Measurements from ENCODE around the gene ARHGEF11.
A peak's percentile ranks its signal among the peaks of the same experiment; 100 is the strongest.

Gene ARHGEF11, protein sequence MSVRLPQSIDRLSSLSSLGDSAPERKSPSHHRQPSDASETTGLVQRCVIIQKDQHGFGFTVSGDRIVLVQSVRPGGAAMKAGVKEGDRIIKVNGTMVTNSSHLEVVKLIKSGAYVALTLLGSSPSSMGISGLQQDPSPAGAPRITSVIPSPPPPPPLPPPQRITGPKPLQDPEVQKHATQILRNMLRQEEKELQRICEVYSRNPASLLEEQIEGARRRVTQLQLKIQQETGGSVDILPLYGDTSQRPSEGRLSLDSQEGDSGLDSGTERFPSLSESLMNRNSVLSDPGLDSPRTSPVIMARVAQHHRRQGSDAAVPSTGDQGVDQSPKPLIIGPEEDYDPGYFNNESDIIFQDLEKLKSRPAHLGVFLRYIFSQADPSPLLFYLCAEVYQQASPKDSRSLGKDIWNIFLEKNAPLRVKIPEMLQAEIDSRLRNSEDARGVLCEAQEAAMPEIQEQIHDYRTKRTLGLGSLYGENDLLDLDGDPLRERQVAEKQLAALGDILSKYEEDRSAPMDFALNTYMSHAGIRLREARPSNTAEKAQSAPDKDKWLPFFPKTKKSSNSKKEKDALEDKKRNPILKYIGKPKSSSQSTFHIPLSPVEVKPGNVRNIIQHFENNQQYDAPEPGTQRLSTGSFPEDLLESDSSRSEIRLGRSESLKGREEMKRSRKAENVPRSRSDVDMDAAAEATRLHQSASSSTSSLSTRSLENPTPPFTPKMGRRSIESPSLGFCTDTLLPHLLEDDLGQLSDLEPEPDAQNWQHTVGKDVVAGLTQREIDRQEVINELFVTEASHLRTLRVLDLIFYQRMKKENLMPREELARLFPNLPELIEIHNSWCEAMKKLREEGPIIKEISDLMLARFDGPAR (N-terminal part only)

DNA sequence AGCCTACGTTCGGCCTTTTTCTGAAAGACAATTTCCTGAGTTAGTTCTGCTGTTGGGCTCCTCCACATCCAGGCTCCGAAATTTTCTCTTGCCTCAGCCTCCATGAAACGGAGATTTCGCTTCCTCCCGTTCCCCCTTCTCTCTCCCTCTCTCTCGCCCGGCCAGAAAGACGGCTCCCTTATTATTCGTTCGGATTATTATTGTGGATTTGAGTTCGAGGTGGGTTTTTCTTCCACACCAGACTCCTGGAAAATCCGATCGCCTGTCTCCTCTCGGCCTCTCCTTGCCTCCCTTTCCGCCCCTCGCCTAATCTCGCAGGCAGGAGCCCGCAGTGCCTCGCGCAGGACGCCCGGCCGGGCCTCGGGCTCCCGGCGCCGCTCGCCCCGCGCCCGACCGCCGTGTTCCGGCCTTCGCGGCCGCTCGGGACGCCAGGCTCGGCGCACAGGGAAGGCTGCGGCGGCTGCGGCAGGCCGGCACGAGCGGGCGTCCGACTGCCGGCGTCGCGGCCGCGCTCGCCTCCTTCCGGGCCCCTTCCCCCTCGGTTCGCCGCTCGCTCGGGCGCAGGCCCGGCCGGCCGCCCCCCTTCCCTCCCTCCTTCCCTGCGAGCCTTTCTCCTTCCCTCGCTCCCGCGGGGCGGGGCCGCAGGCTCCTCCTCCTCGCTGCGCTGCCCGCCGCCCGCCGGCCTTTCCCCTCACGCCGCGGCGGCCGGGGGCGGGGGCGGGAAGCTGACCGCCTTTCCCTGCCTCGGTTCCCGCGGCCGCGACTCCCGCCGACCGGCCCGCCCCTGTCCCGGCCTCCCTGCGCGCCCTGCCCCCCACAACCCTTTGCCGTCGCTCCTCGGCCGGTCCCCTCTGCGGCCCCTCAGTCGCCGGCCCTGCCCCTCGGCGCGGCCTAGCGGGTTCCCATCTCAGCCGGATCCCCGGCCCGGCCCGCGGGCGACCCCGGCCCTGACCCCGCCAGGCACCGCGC, at the start of gene ARHGEF11:
TSS of gene ARHGEF11 (minus strand) at position 493 of the 969 bp plus-strand sequence. CDS start 1,412 bp downstream, outside the sequence.
- Histone ChIP-seq H3K4me3 (ENCODE audit: low read depth, low read length) (peak within 1 kb of the TSS; percentile 87), H3K27ac (peak within 1 kb of the TSS; percentile 86), H3K9me3 (ENCODE audit: severe bottlenecking) (no peaks in the 10 kb centered on the region), H3K27me3 (ENCODE audit: insufficient read depth, low read depth, severe bottlenecking) (no peaks in the 10 kb centered on the region), H3K36me3 (peaks cover 13% of the 10 kb centered on the region)
- TF ChIP-seq, protein P1, sequence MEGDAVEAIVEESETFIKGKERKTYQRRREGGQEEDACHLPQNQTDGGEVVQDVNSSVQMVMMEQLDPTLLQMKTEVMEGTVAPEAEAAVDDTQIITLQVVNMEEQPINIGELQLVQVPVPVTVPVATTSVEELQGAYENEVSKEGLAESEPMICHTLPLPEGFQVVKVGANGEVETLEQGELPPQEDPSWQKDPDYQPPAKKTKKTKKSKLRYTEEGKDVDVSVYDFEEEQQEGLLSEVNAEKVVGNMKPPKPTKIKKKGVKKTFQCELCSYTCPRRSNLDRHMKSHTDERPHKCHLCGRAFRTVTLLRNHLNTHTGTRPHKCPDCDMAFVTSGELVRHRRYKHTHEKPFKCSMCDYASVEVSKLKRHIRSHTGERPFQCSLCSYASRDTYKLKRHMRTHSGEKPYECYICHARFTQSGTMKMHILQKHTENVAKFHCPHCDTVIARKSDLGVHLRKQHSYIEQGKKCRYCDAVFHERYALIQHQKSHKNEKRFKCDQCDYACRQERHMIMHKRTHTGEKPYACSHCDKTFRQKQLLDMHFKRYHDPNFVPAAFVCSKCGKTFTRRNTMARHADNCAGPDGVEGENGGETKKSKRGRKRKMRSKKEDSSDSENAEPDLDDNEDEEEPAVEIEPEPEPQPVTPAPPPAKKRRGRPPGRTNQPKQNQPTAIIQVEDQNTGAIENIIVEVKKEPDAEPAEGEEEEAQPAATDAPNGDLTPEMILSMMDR (IDR thresholded peaks at IDR 0.05; ENCODE audit: low read depth, low read length), result no peak
- peak; percentile 98 for DNase-seq

DNA sequence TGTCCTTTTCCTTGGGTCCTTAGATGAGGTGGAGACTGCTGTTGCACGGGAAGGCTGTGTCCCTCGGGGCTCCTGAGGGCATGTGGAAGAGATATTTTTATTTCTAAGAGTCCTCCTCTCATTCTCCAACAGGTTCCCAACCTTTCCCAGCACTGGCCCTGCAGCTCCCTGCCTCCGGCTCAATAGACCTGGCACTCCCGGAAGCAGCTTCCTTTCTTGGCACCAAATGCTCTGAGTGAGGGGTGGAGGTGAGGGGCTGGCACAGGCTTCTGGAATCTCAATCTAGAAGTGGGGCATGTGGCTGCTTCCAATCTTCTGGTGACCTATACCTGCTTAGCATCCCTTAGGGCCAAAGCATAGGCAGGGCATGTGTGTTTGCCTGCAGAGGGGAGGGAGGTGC, 49.5 kb upstream of the ARHGEF11 start:
- Histone ChIP-seq H3K4me3 (ENCODE audit: low read depth, low read length) (no peak overlapping the region), H3K27me3 (ENCODE audit: insufficient read depth, low read depth, severe bottlenecking) (peaks cover 28% of the 10 kb centered on the region), H3K9me3 (ENCODE audit: severe bottlenecking) (no peaks in the 10 kb centered on the region), H3K27ac (no peak overlapping the region), H3K36me3 (no peaks in the 10 kb centered on the region)
- TF ChIP-seq, protein P1 (IDR thresholded peaks at IDR 0.05; ENCODE audit: low read depth, low read length), result no peak
- no peak for DNase-seq

- Histone ChIP-seq H3K27ac (no peak overlapping the region), H3K9me3 (ENCODE audit: severe bottlenecking) (no peaks in the 10 kb centered on the region), H3K27me3 (ENCODE audit: insufficient read depth, low read depth, severe bottlenecking) (peaks cover 16% of the 10 kb centered on the region), H3K4me3 (ENCODE audit: low read depth, low read length) (no peak overlapping the region), H3K36me3 (no peaks in the 10 kb centered on the region)
- TF ChIP-seq, protein P1 (IDR thresholded peaks at IDR 0.05; ENCODE audit: low read depth, low read length), result no peak
- no peak for DNase-seq
Observed at GRCh38 chr1:157092831-157093230, 47.3 kb upstream of the ARHGEF11 start.

DNA sequence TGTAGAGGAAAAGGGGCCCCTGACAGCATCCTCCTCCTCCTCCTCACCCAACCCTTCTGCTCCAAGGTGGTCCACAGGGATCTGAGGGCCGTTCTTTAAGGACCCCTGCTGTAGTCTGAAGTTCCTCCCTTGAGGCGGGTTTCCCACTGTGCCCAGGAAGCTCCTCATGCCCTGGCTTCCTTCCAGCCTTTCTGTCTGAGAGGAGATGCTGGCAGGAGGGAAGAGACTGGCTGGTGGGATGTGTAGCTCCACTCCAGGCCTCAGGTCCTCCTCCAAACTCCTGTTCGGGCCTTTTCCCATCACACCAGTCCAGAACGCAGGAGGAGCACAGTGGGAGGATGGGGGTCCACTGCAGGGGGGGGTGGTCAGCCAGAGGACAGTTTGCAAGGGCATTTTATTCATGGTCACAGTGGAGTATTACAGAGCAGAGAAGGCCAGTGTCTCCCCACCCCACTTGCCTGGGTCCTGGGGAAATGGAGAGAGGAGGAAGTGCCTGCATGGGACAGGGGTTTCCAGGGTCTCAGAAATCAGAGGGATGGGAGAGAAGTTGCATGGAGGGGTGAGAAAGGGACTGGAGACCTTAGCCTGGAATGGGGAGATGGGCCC, 46.2 kb upstream of the ARHGEF11 start:
- Histone ChIP-seq H3K27ac (no peak overlapping the region), H3K36me3 (no peaks in the 10 kb centered on the region), H3K27me3 (ENCODE audit: insufficient read depth, low read depth, severe bottlenecking) (peaks cover 16% of the 10 kb centered on the region), H3K4me3 (ENCODE audit: low read depth, low read length) (no peak overlapping the region), H3K9me3 (ENCODE audit: severe bottlenecking) (no peaks in the 10 kb centered on the region)
- DNase-seq, result peak; percentile 3
- TF ChIP-seq, protein P1 (IDR thresholded peaks at IDR 0.05; ENCODE audit: low read depth, low read length), result no peak

- TF ChIP-seq, protein P1 (IDR thresholded peaks at IDR 0.05; ENCODE audit: low read depth, low read length), result no peak
- Histone ChIP-seq H3K4me3 (ENCODE audit: low read depth, low read length) (no peak overlapping the region), H3K27me3 (ENCODE audit: insufficient read depth, low read depth, severe bottlenecking) (peaks cover 13% of the 10 kb centered on the region), H3K27ac (no peak overlapping the region), H3K36me3 (no peaks in the 10 kb centered on the region), H3K9me3 (ENCODE audit: severe bottlenecking) (no peaks in the 10 kb centered on the region)
- DNase-seq, result peak; percentile 7
Observed at GRCh38 chr1:157091186-157091585, 45.6 kb upstream of the ARHGEF11 start.
